ENCODE results near the gene LILRA6. TPM values are rescaled to one million over a fixed set of nuclear protein-coding genes. Genes with fewer than 3 reads are reported as not detected.

The LILRA6 gene
- total and polyA plus RNA-seq, 2 of the 13 experiments (the other 11 are each of a cell fraction or from before 2014, with no cell fraction given) = not detected

DNA sequence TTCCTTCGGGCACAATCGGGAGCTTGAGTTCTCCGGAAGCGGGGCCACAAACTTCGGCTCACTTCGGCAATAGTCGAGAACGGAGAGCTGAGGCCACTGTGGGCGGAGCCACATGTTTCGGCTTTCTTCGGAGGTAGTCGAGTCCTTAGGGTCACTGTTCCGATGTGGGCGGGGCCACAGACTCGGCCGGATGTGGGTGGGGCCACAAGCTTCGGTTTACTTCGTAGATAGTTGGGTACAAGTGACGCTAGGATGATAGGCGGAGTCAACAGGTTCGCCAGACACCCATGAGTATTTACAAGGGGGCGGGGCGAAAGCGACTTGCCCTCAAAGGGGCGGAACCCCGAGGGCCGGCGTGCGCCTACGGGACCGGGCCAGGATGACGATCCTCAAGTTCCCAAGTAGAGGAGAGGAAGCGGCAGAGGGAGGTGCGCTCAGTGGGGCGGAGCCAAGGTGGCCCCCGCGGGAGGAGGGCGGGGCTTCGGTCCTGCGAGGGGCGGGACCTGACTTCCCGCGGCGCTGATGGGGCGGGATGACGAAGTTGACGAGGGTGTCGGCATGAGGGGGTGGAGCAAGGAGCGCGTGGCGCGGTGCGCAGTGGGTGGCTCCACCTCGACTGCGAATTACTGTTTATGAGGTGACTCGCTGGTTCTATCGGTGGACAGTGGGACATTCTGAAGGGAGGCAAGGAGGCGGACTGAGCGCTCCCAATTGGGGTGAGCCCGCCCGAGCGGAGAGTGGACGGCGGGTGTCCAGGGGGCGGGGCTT, 52.7 kb downstream of the LILRA6 start (continued):
- no peak for TF ChIP-seq MIER3 (CRISPR knock-in tag; IDR thresholded peaks at IDR 0.05; ENCODE audit: borderline replicate concordance)
- no peak for TF ChIP-seq TAF15 (IDR thresholded peaks at IDR 0.05; ENCODE audit: low read depth, low read length, poor library complexity, severe bottlenecking)
- no peak for TF ChIP-seq ZNF407 (CRISPR knock-in tag; IDR thresholded peaks at IDR 0.05; ENCODE audit: not compliant biosample characterization)
- no peak for TF ChIP-seq HNRNPH1 (optimal IDR thresholded peaks at IDR 0.05; ENCODE audit: low read depth, low read length)
- TF ChIP-seq RBM39 (IDR thresholded peaks at IDR 0.05; ENCODE audit: low read depth, low read length, poor library complexity, severe bottlenecking) = no peak
- TF ChIP-seq ZNF496 (CRISPR knock-in tag; IDR thresholded peaks at IDR 0.05; ENCODE audit: insufficient replicate concordance) = no peak
- TF ChIP-seq ASH2L (IDR thresholded peaks at IDR 0.05; ENCODE audit: insufficient read length, low read depth, low read length) = no peak
- TF ChIP-seq TIGD3 (CRISPR knock-in tag; IDR thresholded peaks at IDR 0.05; ENCODE audit: borderline replicate concordance) = no peak
- TF ChIP-seq MXD4 (CRISPR knock-in tag; IDR thresholded peaks at IDR 0.05) = 0 out of 2 replicates have a peak, but pooled peaks have one; percentile 64
- no peak for TF ChIP-seq SRSF9 (IDR thresholded peaks at IDR 0.05; ENCODE audit: borderline replicate concordance, insufficient read depth, low read depth, low read length, poor library complexity, severe bottlenecking)
- TF ChIP-seq UBTF (CRISPR knock-in tag; IDR thresholded peaks at IDR 0.05) = peak; percentile 23; the same call in 1 of the 2 replicates
- TF ChIP-seq, protein P1, sequence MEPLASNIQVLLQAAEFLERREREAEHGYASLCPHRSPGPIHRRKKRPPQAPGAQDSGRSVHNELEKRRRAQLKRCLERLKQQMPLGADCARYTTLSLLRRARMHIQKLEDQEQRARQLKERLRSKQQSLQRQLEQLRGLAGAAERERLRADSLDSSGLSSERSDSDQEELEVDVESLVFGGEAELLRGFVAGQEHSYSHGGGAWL (CRISPR knock-in tag; IDR thresholded peaks at IDR 0.05) = peak; percentile 35; the same call in 1 of the 2 replicates

All from HepG2 (cell line).